HG03097 (cell line): ENCODE results near the gene SYNGAP1.

ENCODE experiments used
- ATAC-seq: cut with Tn5 transposase; IDR thresholded peaks from one replicate; pipeline ENCODE4 v1.9.1; 2021; ENCODE audit not compliant: unreplicated experiment, low FRiP score

Gene SYNGAP1

DNA sequence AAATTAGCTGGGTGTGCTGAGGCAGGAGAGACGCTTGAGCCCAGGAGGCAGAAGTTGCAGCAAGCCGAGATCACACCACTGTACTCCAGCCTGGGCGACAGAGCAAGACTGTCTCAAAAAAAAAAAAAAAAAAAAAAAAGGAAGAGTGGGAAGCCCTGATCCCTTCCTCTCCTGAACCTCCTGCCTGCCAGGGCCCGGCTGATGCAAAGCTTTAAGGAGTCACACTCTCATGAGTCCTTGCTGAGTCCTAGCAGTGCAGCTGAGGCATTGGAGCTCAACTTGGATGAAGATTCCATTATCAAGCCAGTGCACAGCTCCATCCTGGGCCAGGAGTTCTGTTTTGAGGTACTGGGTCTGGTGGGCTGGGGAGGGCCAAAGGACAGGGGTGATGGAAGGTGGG, 15.1 kb downstream of the SYNGAP1 start:
- no peak for ATAC-seq

- no peak for ATAC-seq
Measured at GRCh38 chr6:33437666-33438065, 17.8 kb downstream of the SYNGAP1 start.

DNA sequence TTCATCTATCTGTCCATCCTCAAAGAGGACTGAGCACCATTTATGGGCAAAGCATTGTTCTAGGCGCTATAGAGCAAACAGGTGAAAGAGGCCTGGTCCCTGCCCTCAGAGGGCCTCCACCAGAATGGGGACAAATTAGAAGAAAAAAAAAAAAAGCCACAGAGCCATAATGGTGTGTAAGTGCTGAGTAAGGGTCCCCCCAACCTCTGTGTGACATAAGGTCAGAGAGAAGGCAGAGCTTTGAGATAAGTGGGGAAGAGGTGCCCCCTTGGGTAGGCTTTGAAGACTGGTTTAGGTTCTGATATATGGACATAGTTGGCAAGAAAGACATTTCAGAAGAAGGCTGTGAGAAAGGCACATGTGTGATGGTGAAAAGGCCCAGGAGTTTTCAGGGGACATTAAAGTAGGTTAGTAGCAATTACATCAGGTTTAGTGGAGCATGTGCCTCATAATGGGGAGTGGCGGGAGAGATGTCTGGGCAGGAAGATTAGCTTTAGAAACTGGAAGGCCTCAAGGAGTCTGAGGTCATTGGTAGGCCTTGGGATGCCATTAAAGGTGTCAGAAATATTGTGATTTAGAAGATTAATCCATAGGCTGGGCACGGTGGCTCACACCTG, 19.2 kb downstream of the SYNGAP1 start:
- ATAC-seq: no peak

DNA sequence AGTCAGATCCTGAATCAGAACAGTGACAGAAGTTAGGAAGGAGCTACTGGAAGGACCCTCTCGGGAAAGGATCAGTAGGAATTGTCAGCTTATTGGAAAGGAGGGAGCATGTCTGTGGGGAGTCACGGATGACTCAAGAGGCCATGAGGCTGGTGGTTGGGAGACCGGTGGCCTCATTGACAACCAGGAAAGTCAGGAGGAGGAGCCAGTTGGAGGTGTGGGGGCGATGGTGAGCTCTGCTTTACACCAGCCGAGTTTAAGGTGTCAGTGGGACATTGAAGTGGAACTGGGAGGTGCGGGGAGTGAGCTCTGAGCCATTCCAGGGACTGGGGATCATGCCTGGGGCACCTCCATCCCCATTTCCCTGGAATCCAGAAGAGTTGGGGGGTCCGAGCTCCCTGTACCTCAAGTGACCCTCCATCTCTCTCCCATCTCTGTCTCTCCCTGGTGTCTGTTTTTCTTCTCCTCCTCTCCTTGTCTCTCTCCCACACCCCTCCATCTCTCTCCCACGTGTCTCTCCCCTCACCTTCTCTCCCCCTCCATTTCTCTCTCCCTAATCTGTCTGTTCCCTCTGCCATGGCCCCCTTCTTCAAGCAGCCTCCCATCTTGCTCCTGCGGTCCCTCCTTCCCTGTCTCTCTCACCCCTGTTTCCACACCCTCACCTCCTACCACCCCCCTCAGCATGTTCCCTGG, 20.2 kb downstream of the SYNGAP1 start:
- ATAC-seq: no peak

GRCh38 chr6:33440649-33441309, 20.9 kb downstream of the SYNGAP1 start:
- ATAC-seq: no peak

DNA sequence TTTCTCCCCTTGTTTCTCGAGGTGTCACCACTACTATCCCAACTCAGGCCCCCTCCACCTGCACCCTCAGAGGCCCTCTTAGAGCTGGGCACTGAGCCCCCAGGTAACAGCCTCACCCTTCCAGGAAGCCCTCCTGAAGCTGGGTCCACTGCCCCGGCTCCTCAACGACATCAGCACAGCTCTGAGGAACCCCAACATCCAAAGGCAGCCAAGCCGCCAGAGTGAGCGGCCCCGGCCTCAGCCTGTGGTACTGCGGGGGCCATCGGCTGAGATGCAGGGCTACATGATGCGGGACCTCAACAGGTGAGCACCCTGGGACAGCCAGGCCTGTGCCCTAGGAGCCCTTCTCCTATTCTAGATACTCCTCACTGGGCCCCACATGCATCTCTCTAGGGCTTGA, 21.6 kb downstream of the SYNGAP1 start:
- ATAC-seq: no peak

GRCh38 chr6:33442283-33442682, 22.4 kb downstream of the SYNGAP1 start:
- no peak for ATAC-seq

DNA sequence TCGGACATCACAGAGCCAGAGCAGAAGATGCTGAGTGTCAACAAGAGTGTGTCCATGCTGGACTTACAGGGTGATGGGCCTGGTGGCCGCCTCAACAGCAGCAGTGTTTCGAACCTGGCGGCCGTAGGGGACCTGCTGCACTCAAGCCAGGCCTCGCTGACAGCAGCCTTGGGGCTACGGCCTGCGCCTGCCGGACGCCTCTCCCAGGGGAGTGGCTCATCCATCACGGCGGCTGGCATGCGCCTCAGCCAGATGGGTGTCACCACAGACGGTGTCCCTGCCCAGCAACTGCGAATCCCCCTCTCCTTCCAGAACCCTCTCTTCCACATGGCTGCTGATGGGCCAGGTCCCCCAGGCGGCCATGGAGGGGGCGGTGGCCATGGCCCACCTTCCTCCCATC, 23.2 kb downstream of the SYNGAP1 start:
- no peak for ATAC-seq

DNA sequence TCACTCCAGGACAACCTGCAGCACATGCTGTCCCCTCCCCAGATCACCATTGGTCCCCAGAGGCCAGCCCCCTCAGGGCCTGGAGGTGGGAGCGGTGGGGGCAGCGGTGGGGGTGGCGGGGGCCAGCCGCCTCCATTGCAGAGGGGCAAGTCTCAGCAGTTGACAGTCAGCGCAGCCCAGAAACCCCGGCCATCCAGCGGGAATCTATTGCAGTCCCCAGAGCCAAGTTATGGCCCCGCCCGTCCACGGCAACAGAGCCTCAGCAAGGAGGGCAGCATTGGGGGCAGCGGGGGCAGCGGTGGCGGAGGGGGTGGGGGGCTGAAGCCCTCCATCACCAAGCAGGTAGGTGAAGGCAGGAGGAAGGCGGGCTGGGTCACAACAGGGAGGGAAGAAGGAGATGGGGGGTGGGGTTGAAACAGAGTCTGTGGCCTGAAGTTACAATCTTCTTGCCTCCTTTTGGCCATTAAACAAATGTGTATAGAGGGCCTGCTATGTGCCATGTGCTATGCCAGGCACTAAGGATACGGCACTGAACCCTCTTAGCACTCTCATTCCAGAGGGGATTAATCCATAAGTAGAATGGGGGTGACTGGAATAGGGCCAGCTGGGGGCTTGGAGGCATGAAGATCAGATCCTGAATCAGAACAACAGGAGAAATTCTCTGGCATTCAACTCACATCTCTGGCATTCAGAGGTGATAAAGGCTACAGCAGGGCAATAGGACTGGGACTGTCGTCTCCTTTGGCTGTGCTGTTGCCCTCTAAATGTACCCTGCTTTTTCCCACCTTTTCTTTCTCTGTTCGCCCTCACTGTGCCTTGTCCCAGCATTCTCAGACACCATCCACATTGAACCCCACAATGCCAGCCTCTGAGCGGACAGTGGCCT, 24.0 kb downstream of the SYNGAP1 start:
- no peak for ATAC-seq

GRCh38 chr6:33445119-33445603, 25.3 kb downstream of the SYNGAP1 start:
- ATAC-seq: no peak

- no peak for ATAC-seq
Measured at GRCh38 chr6:33446356-33446755, 26.5 kb downstream of the SYNGAP1 start.

DNA sequence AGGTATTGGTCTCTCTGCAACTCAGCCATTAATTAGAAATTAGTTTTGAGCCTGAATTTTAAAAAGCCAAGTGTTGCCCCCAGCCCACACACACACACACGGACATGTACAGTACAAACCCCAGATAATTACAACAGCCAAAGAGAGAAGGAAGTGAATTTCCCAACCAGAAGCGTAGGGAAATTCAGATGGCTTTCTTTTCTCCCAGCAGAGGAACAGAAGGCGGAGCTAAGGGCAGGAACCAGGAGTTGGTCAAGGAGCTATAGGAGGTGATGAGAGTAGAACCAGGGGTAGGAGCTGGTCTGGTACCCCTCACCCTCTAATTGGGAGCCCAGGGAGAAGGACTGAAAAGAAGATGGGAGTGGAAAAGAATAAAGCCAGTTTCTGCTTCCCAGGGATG, 30.6 kb downstream of the SYNGAP1 start:
- ATAC-seq: no peak

GRCh38 chr6:33451606-33452005, 31.7 kb downstream of the SYNGAP1 start:
- no peak for ATAC-seq

GRCh38 chr6:33452496-33452895, 32.6 kb downstream of the SYNGAP1 start:
- ATAC-seq: no peak

DNA sequence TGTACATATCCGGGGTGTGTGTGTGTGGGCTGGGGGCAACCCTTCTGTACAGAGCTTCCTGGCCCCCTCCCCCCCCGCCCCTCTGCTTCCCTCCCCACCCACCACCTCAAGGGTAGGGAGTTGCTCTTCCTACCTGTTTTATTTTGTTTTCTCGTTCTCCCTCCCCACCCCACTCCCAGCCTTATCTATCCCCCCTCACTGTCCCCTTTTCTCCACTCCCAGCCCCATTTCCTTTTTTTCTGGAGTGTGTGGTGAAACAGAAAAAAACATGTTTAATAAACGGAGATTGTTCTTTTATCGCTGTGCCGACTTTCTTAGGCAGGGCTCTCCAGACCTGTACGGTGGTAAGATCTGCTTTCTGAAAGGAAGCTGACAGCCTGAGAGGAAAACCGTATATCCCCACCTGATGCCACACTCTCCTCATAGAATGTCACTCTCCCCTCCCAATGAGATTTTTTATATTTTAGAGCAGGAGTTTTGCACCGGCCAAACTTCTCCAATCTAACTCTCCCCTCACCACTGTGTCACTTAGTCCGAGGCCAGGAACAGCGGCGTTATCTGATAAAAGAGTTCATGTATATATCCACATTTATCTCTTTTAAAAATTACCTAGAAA, 33.6 kb downstream of the SYNGAP1 start:
- no peak for ATAC-seq

DNA sequence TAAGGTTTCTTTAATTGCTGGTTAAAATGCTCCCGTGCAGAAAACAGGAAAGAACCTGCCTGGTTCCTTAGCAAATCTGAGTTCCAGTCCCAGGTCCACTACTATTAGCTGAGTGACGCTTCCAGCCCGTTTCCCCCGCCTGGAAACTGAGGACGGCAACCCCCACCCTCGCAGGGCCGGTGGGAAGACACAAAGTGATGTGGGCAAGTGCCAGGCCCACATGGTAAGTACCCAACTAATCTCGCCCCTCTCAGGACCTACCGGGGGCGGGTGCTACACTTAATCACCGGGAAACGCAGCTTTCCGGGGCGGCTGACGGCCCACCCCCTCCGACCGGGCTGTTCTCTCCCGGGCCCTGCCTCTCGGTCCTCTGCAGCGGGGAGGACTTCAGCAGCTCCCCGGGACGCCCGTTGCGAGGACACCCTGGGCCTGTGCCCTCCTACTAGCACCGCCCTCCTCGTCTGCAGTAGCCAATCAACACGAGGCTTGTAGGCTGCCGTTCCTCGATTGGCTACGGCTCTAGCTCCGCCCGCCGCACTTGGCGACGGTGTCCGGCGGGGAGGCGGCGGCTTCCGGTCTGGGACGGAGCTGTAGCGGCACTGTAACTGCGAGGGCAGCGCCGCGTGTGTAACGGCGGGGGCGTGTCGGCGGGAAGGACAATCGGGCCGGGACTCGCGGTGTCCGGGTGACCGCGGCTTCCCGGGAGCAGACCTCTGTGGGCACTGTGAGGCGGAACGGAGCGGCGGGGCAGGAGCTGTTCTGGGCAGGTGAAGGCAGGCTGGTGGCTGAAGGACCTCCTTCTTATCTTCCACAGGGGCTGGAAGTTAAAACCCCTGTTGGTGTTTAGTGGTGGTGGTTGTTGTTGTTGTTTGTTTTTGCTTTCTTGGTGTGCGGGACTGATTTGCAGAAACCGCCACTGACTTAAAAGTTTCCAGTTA, 34.4 kb downstream of the SYNGAP1 start, which contains the start of gene ZBTB9:
Gene ZBTB9 (plus strand): TSS at position 568 of the 938 bp plus-strand sequence. CDS start 525 bp downstream, outside the sequence.
- ATAC-seq: peak; percentile 95

GRCh38 chr6:33455051-33455450, 35.2 kb downstream of the SYNGAP1 start:
- ATAC-seq: no peak

DNA sequence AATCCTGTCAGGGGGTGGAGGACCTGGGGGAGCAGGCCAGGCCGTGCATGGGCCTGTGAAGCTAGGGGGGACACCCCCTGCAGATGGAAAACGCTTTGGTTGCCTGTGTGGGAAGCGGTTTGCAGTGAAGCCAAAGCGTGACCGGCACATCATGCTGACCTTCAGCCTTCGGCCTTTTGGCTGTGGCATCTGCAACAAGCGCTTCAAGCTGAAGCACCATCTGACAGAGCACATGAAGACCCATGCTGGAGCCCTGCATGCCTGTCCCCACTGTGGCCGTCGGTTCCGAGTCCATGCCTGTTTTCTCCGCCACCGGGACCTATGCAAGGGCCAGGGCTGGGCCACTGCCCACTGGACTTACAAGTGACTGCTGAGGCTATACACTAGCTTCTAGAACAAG, 36.3 kb downstream of the SYNGAP1 start:
- no peak for ATAC-seq

GRCh38 chr6:33458676-33459075, 38.8 kb downstream of the SYNGAP1 start:
- ATAC-seq: no peak
